ENCODE measurements around the gene ZYX.
"Not testable (repeated sequence)": the region's sequence is repeated elsewhere in the genome, so short reads cannot be mapped to it uniquely, and the experiment has no call there.

ZYX gene

GRCh38 chr7:143396625-143397556 lies 15.7 kb downstream of the ZYX start:
- DNase-seq (ENCODE audit: low read depth in 2 of 2) = no peak

DNA sequence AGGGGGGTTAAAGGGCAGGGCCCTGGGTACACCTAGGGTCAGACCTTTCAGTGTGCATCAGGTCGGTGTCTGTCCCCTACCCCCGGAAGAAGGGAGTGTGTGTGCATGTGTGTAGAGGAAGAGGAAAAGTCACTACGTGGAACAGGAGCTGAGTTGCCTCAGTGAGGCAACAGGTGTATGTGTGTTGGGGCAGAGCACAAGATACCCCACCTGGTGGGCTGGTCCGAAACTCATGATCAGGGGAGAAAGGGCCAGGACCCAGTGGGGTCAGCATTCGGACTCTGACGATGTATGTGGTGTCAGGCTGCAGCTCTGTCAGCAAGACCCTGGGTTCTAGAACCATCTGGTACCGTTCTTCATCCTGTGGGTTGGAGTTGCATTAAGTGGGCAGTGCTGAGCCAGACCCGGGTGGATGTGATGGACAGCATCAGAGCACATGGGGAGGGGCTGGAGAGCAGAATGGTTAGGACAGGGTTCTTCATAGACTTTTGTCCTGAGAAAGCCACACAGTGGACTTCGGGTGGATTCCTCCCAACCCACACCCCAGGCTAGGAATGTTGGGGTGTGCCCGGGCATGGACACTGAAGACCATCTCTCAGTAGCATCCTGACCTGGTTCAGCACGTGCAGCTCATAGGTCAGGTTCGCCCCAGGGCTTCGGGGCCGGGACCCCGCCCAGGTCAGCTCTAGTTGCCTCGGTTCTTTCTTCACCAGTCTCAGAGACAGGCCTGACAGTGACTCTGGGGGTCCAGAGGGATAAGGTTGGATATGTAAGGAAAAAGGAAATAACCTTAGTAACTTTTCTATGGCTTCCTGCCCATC lies 16.8 kb downstream of the ZYX start:
- no peak for DNase-seq (ENCODE audit: low read depth in 2 of 2)

DNA sequence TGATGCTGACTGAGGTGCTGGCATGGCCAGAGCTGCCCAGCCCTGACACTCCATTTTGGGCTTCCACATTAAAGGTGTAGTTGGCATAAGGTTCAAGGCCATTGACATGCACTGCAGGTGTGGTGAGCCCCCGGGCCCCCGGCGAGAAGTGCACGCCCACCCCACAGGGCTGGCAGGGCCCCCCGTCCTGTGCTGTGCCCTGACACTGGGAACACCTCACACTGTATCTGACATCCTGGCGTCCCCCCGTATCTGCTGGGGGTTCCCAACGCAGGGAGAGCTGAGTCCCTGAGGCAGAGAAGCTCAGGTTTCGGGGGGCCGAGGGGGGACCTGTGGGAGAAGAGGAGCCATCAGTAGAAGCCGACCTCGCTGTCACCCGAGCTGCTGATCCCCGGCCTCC lies 17.5 kb downstream of the ZYX start:
- DNase-seq (ENCODE audit: low read depth in 2 of 2) = no peak

DNA sequence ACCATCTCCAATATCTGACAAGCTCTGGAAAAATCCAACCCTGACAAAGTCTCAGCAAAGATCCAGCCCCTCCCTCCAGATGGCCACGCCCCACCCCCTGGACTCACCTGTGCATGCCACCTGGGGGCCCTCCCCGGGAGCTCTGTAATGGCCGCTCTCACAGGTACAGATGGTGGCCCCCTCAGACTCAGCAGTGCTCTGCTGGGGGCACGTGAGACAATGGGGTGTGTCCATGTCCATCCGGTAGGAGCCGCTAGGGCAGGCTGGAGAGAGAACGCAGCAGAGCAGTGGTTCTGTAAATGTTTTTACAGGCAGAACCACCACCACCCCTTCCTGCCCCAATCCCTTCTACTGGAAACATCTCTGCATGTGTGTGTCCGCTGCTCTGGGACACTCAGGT lies 18.0 kb downstream of the ZYX start:
- DNase-seq (ENCODE audit: low read depth in 2 of 2) = no peak

GRCh38 chr7:143399642-143400041 lies 18.5 kb downstream of the ZYX start:
- DNase-seq (ENCODE audit: low read depth in 2 of 2) = no peak

DNA sequence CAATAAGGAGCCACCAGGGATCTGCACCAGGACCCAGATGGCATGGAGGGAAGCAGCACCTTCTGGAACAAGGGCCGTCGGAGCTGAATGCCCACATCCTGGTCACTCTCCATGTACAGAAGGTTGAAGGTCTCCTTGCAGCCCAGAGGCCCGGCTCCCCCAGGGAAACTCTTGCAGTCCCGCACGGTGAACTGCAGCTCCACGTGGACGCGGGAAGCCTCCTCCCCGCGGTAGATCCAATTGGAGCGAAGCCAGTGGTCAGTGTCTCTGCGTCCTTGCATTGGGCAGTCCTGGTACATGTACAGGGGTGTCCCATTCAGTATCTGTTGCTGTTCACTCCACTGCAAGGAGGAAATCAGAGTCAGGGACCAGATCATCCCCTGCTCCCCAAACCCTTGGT lies 20.1 kb downstream of the ZYX start:
- no peak for DNase-seq (ENCODE audit: low read depth in 2 of 2)

- not testable (repeated sequence) for DNase-seq (ENCODE audit: low read depth in 2 of 2)
Observed at GRCh38 chr7:143402233-143402632, 21.1 kb downstream of the ZYX start.

DNA sequence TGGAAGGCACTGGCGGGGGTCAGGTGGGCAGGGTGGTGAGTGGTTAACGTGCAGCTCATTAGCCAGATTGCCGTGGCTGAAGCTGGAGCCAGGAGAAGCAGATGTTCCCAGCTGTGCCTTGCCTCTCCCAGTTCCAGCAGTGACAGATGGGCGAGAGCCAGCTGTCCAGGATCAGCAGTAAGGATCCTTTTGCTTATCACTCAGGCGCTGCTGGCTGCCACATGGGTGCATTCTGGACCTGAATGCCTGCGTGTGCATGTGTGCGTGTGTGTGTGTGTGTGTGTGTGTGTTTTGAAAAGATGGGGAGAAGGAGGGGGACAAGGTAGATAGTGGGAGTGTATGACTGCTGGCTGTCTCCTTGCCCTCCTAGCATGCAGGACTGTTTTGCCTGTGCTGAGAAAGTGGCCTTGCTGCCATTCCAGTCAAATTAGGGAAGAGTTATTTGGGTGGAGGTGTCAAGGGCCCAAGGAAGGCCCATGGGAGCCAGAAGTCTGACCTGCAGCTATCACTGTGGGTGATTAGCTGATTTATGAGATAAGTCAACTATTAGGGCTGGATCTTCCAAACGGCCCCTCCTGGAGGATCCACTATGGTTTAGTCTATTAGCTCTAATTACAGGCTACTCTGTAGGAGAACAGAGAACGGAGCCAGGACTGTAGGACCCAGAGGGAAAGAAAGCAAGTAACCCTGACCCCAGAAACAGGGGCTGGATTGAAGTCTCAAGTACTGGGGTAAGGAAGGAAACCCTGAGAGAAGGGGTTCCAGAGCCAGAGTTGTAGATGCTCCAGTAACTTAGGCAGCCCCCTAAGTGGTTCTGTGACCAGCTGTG lies 24.2 kb downstream of the ZYX start:
- no peak for DNase-seq (ENCODE audit: low read depth in 2 of 2)

DNA sequence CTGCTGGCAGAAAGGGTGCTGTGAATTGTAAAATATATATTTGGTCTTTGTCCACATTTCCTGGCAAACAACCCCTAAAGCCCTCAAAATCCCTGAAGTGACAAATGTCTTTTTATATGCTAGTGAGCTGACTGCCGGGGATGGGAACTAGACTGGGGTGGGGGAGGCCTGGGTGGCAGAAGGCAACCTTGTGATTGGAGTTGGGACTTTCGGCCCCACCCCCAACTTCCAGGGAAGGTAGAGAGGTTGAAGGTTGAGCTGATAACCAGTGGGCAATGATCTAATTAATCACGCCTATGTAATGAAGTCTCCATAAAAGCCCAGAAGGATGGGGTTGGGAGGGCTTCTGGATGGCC lies 24.8 kb downstream of the ZYX start:
- DNase-seq (ENCODE audit: low read depth in 2 of 2) = no peak

GRCh38 chr7:143407287-143408251 lies 26.4 kb downstream of the ZYX start:
- no peak for DNase-seq (ENCODE audit: low read depth in 2 of 2)

DNA sequence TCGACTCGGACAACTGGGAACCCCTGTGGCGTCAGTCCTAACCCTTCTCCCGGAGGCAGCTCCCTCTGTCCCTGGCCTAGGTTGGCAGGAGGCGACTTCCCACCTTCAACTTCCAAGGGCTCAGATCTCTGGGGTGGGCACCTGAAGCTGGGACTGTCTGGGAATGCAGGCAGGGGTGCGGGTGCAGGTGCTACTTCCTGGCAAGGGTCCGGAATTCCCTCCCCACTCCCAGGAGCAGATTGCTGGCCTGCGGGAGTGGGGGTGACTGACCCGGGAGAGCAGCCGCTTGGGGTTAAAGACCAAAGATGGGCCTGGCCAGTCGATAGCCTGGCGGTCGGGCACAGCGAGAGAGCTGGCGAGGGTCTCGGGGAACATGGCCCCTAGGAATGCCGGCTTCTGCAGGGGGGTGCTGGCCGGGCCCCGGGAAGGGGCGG lies 27.1 kb downstream of the ZYX start:
- DNase-seq (ENCODE audit: low read depth in 2 of 2) = no peak

- no peak for DNase-seq (ENCODE audit: low read depth in 2 of 2)
Observed at GRCh38 chr7:143408686-143409561, 27.8 kb downstream of the ZYX start, which contains the start of gene EPHA1. Gene EPHA1, minus strand, starts transcription at chr7:143408856. Its CDS starts 51 bp downstream, at chr7:143408805.

DNA sequence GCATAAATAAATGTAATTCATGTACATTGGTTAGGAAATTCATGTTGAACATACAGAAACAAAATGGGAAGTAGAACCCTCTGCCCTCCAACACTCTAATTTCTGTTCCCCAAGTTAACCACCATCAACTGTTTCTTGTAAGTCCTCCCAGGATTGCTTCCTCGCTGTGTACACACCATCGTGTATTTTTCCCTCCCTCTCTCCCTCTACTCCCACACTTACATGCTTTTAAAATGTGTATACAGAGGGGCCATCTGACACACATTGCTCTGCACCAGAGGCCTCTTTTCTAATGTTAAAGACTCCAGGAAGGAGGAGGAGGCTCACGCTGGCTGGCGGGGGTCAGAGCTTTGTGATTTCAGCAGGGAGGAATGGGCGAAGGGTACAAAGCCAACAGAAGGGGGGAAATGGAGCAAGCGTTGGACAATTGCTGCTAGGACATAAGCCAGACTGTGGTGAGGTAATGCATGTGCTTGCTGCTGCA lies 29.4 kb downstream of the ZYX start:
- no peak for DNase-seq (ENCODE audit: low read depth in 2 of 2)

DNA sequence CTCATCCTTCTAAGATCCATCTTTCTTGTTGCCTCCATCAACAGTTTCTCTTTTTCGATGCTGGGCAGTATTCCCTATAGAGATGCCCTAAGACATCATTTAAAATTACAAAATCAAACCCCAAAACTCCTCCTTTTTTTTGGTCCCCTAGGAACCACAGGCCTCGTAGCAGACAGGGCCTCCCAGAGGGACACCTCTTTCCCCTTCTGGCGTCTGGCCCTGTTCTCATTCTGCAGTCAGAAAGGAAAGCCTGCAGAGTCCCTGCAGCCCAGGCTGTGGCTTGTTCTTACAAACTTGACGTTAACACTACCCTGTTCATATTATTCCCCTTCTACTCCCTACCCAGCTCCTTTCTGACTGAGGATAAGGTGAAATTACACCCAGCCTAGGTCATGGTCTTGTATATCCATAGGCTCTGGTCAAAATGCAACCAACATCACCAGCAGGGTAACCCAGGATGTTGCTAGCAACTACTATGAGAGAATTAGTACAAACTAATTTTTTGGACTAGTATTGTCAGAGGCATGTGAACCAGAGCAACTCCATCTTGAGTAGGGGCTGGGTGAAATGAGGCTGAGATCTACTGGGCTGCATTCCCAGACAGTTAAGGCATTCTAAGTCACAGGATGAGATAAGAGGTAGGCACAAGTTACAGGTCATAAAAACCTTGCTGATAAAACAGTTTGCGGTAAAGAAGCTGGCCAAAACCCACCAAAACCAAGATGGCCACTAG lies 31.0 kb downstream of the ZYX start:
- DNase-seq (ENCODE audit: low read depth in 2 of 2) = no peak

DNA sequence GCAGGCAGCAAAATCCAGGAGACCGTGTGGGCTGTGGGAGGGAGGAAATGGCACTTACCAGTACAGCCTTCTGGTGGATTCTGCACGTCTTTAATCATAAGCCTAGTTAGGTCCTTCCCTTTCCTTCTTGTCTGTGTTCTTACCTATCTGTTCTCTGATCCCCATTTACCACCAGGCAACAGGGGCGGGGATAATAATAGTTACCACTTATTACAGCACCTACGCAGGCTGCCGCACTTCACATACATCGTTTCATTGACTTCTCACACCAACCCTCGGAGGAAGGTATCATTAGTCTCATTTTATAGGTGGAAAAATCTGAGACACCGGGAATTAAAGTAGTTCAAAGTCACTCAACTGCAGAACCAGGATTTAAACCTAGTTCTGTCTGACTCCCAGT lies 32.0 kb downstream of the ZYX start:
- DNase-seq (ENCODE audit: low read depth in 2 of 2) = no peak

- not testable (repeated sequence) for DNase-seq (ENCODE audit: low read depth in 2 of 2)
Observed at GRCh38 chr7:143415209-143415608, 34.1 kb downstream of the ZYX start.

GRCh38 chr7:143415742-143416397 lies 34.7 kb downstream of the ZYX start:
- DNase-seq (ENCODE audit: low read depth in 2 of 2) = no peak

- DNase-seq (ENCODE audit: low read depth in 2 of 2) = no peak
Observed at GRCh38 chr7:143416565-143417149, 35.5 kb downstream of the ZYX start.
